DMS153 treated with DMSO at 0.1 percent for 48 hours (cell line): ENCODE measurements around the gene MRPL1.
"Not testable (repeated sequence)": the region's sequence is repeated elsewhere in the genome, so short reads cannot be mapped to it uniquely, and the experiment has no call there.

Experiments used
- DNase-seq: peaks from one replicate; lab custom pipeline; 2025; ENCODE audit not compliant: unreplicated experiment; lab: John Stamatoyannopoulos, UW

MRPL1 gene

DNA sequence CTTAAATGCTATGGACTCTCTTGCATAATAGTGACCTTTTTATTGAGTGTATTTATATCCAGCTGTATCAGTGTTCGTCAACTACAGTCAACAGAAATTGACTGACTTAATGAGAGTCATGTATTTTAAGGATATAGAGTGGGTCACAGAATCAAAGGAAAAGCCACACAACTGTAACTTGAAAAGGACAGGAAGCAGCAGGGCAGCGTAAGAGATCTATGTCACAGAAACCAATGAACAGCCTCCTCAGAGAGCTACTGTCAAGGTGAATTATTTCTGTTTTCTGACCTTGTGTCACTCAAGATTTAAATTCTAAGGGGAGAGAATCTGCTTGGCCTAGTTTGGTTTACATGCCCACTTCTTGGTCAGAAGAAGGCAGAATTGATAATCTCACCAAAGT is 100.4 kb downstream of the MRPL1 start:
- DNase-seq, result no peak

DNA sequence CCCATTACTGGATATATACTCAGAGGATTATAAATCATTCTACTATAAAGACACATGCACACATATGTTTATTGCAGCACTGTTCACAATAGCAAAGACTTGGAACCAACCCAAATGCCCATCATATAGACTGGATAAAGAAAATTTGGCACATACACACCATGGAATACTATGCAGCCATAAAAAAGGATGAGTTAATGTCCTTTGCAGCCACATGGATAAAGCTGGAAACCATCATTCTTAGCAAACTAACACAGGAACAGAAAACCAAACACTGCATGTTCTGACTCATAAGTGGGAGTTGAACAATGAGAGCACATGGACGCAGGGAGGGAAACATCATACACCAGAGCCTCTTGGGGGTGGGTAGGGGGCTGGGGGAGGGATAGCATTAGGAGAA is 111.0 kb downstream of the MRPL1 start:
- DNase-seq, result not testable (repeated sequence)

DNA sequence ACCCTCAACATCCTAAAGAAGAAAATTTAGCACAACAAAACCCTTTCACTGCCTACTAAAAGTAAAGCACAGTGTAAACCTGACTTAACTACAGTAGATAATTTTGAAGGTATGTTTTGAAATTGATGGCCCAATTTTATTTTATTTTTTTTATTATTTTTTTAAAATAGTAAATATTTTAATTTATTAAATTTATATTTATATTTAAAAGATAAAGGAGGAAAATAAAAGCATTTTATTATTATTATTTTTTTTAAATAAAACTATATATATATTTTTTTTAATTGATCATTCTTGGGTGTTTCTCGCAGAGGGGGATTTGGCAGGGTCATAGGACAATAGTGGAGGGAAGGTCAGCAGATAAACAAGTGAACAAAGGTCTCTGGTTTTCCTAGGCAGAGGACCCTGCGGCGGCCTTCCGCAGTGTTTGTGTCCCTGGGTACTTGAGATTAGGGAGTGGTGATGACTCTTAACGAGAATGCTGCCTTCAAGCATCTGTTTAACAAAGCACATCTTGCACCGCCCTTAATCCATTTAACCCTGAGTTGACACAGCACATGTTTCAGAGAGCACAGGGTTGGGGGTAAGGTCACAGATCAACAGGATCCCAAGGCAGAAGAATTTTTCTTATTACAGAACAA is 120.4 kb downstream of the MRPL1 start:
- DNase-seq, result not testable (repeated sequence)

DNA sequence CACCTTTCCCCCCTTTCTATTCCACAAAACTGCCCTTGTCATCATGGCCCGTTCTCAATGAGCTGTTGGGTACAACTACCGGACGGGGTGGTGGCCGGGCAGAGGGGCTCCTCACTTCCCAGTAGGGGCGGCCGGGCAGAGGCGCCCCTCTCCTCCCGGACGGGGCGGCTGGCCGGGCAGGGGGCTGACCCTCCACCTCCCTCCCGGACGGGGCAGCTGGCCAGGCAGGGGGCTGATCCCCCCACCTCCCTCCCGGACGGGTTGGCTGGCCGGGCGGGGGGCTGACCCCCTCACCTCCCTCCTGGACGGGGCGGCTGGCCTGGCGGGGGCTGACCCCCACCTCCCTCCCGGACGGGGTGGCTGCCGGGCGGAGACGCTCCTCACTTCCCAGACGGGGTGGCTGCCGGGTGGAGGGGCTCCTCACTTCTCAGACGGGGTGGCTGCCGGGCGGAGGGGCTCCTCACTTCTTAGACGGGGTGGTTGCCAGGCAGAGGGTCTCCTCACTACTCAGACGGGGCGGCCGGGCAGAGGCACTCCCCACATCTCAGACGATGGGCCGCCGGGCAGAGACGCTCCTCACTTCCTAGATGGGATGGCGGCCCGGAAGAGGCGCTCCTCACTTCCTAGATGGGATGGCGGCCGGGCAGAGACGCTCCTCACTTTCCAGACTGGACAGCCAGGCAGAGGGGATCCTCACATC is 121.1 kb downstream of the MRPL1 start:
- DNase-seq, result not testable (repeated sequence)

DNA sequence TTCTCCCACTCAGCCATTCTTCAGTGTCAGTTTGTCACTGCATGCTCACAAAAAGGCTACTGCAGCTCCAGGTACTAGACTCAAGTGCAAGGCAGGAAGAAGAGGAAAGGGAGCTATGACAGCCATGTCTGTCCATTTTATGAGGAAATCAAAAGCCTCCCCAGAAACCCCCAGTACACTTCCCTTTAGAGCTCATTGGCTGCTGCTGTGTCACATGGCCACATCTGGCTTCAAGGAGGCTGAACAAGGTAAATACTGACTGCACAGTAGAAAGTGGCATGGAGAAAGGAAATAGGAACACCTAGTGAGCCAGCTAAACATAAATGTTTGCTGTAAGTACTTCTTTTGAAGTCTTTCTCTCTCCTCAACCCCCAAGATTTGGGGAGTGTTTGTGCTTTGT is 127.3 kb downstream of the MRPL1 start:
- no peak for DNase-seq

DNA sequence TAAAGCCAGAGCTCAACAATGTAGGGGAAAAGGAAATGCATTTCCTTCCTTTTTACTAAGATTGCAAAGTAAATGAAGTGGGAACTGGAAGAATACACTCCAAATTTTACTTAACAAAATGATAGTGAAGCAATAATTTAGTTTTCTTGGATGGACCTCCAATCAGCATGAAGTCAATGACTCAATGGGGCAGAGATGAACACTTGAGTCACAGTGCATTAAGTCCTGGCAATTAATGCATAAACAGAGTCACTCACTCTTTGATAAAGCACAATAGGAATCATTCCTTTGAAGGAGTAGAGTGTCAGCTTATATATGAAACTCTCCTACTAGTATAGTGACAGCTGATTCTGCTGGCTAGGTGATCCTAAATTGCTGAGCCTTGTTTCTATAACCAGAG is 127.8 kb downstream of the MRPL1 start:
- DNase-seq, result no peak

DNA sequence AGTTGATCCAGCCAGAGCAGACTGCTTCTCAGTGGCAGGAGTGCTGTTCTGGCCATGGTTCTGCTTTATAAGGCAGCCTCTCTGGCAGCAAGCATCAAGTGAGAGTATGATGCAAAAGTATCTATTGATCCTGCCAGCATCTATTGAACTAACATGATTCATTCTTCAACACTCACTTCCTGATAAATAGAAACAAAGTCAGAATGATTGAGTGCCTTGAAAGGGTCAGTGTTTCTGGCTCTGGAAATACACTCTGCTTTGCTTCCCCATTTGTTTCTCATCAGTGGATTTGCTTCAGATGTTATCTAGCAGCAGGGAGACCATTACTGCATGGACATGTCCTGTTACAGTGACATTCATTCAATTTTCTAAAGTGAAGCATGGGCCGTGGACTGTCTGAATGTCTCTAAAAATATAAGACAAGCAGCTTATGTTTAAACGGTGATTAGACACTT is 128.3 kb downstream of the MRPL1 start:
- no peak for DNase-seq

DNA sequence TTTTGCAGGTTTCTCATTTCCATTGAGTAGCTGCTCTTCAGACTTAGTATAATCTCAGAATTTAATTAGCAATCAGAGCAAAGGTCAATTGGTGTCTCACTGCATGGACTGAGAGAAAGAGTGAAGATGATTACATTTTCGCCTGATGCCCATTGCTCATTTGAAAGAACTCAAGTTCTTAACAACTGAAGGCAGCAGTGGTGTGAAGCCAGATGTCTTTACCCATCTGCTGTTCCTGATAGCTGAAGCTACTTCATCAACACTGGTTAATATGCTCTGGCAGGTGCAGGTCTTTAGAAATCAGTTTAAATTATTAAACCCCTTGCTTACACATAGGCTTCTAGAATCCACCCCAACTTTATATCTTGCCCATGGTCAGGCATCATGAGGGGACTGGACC is 130.0 kb downstream of the MRPL1 start:
- DNase-seq, result no peak

DNA sequence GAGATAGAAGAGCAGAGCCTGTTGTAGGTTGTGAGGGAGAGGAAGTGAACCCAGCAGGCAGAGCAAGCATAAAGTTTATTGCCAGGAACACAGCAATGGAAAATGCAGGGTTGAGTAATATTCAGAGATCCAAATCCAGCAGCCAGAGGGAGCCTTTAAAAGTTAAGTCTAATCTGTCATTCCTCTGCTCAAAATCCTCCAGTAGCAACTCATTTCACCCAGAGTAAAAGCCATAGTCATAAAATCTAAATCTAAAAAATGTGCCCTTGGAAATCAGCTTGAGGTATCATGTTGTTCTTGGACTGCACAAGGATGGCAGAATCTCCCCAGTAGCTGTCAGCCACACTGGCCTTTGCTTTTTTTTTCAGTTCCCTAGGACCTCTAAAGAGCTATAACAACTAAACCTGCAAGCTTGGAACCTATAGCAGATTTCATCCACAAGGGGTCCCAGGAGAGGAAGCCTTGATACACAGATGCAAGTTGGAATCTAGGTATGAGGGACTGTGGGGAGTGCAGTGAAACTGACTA is 131.6 kb downstream of the MRPL1 start:
- DNase-seq, result no peak

DNA sequence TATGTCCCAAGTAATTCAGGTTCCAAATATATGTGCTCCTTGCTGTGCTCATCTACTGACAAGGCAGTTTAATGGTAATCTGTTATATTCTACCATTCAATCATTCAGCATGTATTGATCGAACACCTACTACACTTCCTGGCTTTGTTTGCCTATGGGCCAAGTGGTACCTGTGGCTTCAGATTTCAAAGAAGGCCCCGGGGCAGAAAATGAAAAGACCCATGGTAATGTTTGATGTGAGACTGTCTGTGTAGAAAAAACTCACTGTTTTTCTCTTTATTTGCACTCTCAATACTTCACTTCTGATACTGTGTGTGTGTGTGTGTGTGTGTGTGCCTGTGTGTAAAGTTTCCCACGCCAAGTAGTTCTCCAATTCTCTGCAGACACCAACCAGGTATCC is 133.4 kb downstream of the MRPL1 start:
- DNase-seq, result no peak

DNA sequence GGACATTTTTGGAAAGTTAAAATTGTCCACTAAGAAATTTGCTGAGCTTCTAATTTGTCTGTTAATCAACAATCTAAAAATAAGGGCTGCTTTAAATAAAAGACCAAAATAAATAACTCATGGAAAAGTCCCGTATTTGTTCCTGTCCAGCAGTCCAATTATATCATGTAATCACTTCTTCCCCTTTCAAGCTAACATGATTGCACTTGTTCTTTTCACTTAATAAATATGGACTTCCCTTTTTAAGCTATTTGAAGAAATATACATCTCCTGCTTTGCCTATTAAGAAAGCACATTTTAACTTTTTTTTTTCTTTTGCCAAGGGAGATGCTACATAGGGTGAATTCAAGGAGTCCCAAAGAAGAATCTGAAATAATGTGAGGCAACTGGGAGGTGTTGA is 138.9 kb downstream of the MRPL1 start:
- DNase-seq, result no peak

DNA sequence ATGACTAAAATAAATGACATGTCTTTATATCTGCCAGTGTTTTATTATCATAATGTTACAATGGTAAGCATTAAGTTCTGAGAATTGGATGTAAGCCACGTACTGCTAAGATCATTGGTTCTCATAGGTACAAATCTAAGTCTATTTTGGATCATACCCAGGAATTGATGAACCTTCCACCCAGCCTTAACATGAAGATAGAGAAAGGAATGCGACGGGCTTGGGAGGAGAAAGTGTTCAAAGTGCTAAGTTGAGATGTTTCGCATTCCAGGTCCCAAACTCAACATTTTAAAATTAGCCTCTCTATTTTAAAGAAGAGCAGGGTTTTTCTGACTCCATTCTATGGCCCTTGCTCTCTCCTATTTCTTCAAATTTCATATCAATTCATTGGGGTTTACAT is 139.6 kb downstream of the MRPL1 start:
- DNase-seq, result no peak
